Thyroid gland (tissue), 4 donors: Measurements from ENCODE around the gene IHH.
A peak's percentile ranks its signal among the peaks of the same experiment; 100 is the strongest.

Source experiments
- CTCF ChIP-seq, 6 experiments: fragments of 200-600 bp in 3 of 6; fragments of 450-650 bp in 3 of 6; sonication (generic) in 3 of 6; IDR thresholded peaks; one replicate each; pipeline ENCODE4 v1.5.1; 2016 to 2019; ENCODE audit warnings: antibody characterized with exemption in 6 of 6, mild to moderate bottlenecking in 2 of 6, inconsistent platforms in 1 of 6, moderate library complexity in 1 of 6
- POLR2A ChIP-seq, 2 donors: fragments of 450-650 bp; IDR thresholded peaks; one replicate each; pipeline ENCODE4 v1.6.1; 2017; ENCODE audit warnings: antibody characterized with exemption in 2 of 2, mild to moderate bottlenecking in 2 of 2, moderate library complexity in 1 of 2

GRCh38 chr2:219073413-219074129 lies 12.8 kb upstream of the IHH start:
- peak in 3 of 6 experiments; percentile 14 to 47 (median 25) for TF ChIP-seq CTCF (IDR thresholded peaks at IDR 0.05)
- no peak for TF ChIP-seq POLR2A (IDR thresholded peaks at IDR 0.05)
